ENCODE data around the gene RBBP5. TPM values are rescaled to one million over a fixed set of nuclear protein-coding genes. Genes with fewer than 3 reads are reported as not detected.

Gene RBBP5
- polyA plus RNA-seq, 1 experiment = 16.0 TPM

DNA sequence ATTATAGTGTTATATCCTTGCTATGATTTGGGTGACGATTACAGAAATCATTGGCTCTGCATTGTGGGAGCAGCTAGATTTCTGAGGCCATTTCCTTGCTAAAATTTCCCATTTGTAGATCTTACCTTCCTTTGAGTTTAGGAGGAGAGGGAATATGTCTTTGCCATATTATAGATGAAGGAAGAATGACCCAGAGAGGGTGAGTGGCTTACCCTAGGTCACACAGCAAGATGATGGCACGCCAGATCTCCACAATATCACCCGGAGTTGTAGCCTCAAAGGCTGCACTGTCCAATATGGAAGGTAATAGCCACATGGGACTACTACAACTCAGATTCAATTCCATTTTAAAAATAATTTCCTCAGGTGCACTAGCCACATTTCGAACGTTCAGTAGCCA, 68.5 kb downstream of the RBBP5 start:
- DNase-seq (ENCODE audit: low read depth, low spot score) = no peak
- Histone ChIP-seq H3K4me3 (ENCODE audit: low read depth, low read length) (no peak overlapping the region), H3K9me3 (ENCODE audit: control insufficient read depth, insufficient read depth, low read length) (no peaks in the 10 kb centered on the region), H3K27ac (ENCODE audit: low read depth, low read length) (no peak overlapping the region), H3K27me3 (ENCODE audit: control insufficient read depth, insufficient read depth, low read length) (peaks cover 39% of the 10 kb centered on the region)
- TF ChIP-seq, protein P1, sequence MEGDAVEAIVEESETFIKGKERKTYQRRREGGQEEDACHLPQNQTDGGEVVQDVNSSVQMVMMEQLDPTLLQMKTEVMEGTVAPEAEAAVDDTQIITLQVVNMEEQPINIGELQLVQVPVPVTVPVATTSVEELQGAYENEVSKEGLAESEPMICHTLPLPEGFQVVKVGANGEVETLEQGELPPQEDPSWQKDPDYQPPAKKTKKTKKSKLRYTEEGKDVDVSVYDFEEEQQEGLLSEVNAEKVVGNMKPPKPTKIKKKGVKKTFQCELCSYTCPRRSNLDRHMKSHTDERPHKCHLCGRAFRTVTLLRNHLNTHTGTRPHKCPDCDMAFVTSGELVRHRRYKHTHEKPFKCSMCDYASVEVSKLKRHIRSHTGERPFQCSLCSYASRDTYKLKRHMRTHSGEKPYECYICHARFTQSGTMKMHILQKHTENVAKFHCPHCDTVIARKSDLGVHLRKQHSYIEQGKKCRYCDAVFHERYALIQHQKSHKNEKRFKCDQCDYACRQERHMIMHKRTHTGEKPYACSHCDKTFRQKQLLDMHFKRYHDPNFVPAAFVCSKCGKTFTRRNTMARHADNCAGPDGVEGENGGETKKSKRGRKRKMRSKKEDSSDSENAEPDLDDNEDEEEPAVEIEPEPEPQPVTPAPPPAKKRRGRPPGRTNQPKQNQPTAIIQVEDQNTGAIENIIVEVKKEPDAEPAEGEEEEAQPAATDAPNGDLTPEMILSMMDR (IDR thresholded peaks at IDR 0.05; ENCODE audit: low read depth, low read length) = no peak
- ChIA-PET POLR2A (no interaction called here), CTCF (interaction anchor here (0.5 to 4.8 kb wide), 2 partner anchors 9 to 28 kb away, joined by 3 to 35 read pairs; no protein-coding TSS in a partner anchor)

DNA sequence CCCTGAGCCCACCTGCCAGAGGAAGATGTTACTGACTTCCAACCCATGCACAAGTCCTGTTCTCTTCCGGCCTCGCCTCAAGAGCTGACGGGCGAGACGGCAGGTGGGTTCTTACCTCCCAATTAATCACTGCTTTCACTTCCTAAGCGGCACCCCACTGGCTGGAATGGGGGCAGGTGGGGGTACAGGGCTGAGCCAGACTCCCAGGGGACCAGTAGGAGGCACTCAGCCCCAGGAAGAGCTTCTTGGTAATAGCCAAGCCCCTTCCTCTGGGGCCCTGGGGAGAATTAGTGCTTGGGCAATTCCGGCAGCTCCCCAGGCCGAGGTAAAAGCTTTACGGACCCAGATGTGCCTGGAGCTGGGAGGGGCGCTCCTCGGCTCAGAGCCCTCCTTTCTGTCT, 69.1 kb downstream of the RBBP5 start:
- CTCF ChIA-PET = interaction anchor here (0.5 to 4.8 kb wide), 2 partner anchors 9 to 27 kb away, joined by 3 to 35 read pairs; no protein-coding TSS in a partner anchor
- DNase-seq (ENCODE audit: low read depth, low spot score) = no peak
- H3K27me3 ChIP-seq (ENCODE audit: control insufficient read depth, insufficient read depth, low read length) = peaks cover 41% of the 10 kb centered on the region
- no peaks in the 10 kb centered on the region for H3K9me3 ChIP-seq (ENCODE audit: control insufficient read depth, insufficient read depth, low read length)
- no peak overlapping the region for H3K27ac ChIP-seq (ENCODE audit: low read depth, low read length)
- H3K4me3 ChIP-seq (ENCODE audit: low read depth, low read length) = no peak overlapping the region
- POLR2A ChIA-PET = no interaction called here
- TF ChIP-seq, protein P1 (IDR thresholded peaks at IDR 0.05; ENCODE audit: low read depth, low read length) = no peak

- ChIA-PET CTCF (interaction anchor here (1.2 kb wide), 1 partner anchor 60 kb away, joined by 4 read pairs; no protein-coding TSS in a partner anchor), POLR2A (no interaction called here)
- no peaks in the 10 kb centered on the region for H3K9me3 ChIP-seq (ENCODE audit: control insufficient read depth, insufficient read depth, low read length)
- peaks cover 49% of the 10 kb centered on the region for H3K27me3 ChIP-seq (ENCODE audit: control insufficient read depth, insufficient read depth, low read length)
- no peak for DNase-seq (ENCODE audit: low read depth, low spot score)
- H3K4me3 ChIP-seq (ENCODE audit: low read depth, low read length) = no peak overlapping the region
- H3K27ac ChIP-seq (ENCODE audit: low read depth, low read length) = no peak overlapping the region
- TF ChIP-seq, protein P1 (IDR thresholded peaks at IDR 0.05; ENCODE audit: low read depth, low read length) = no peak
These were observed 72.3 kb downstream of the RBBP5 start for GRCh38 chr1:205049479-205049878.

DNA sequence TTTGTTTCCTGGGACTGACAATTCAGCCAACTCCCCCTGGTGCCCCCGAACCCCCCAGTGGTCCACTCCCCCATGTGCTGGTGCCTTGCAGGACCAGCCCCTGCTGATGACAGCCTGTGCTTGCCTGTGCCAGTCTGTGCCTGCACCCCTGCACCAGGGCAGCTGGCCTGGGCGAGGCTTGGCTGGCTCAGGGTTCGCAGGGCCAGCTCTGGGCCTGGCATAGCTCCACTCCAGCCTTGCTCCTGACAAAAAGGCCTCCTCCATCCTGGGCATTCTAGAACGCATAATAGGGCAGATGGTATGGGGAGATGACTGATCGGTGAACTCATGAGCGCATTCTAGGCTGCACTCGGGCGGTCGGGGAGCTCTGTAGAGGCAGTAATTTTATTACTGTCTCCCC, 73.4 kb downstream of the RBBP5 start:
- H3K9me3 ChIP-seq (ENCODE audit: control insufficient read depth, insufficient read depth, low read length) = no peaks in the 10 kb centered on the region
- no peak overlapping the region for H3K4me3 ChIP-seq (ENCODE audit: low read depth, low read length)
- DNase-seq (ENCODE audit: low read depth, low spot score) = no peak
- TF ChIP-seq, protein P1 (IDR thresholded peaks at IDR 0.05; ENCODE audit: low read depth, low read length) = no peak
- ChIA-PET POLR2A (no interaction called here), CTCF (interaction anchor here (1.1 kb wide), 1 partner anchor 13 kb away, joined by 8 read pairs; no protein-coding TSS in a partner anchor)
- no peak overlapping the region for H3K27ac ChIP-seq (ENCODE audit: low read depth, low read length)
- H3K27me3 ChIP-seq (ENCODE audit: control insufficient read depth, insufficient read depth, low read length) = peaks cover 53% of the 10 kb centered on the region

DNA sequence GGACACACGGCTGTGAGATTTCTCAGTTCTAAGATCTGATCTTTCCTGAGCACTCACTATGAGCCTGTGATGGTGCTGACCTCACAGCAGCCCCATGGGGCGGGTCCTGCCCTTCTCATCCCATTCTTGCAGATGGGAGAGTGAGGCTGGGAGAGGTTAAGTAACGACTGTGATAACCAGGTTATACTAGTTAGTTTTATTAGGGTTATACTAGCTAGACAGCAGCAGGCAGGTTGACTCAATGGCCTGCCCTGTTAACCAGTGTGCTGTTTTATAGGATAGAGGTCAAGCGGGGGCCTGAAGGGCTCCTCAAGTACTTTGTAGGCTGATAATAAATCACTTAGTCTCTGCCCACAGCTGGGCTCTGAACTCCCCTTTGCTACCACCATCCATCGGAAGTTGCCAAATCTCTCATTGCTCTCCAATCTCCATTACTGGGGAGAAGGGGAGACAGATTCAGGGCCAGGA, 74.0 kb downstream of the RBBP5 start:
- Histone ChIP-seq H3K27me3 (ENCODE audit: control insufficient read depth, insufficient read depth, low read length) (peaks cover 52% of the 10 kb centered on the region), H3K4me3 (ENCODE audit: low read depth, low read length) (no peak overlapping the region), H3K9me3 (ENCODE audit: control insufficient read depth, insufficient read depth, low read length) (no peaks in the 10 kb centered on the region), H3K27ac (ENCODE audit: low read depth, low read length) (no peak overlapping the region)
- TF ChIP-seq, protein P1 (IDR thresholded peaks at IDR 0.05; ENCODE audit: low read depth, low read length) = no peak
- POLR2A ChIA-PET = no interaction called here
- DNase-seq (ENCODE audit: low read depth, low spot score) = no peak
- CTCF ChIA-PET = interaction anchor here (1.1 kb wide), 1 partner anchor 14 kb away, joined by 8 read pairs; no protein-coding TSS in a partner anchor
